Spinal cord (tissue), 10 donors: Measurements from ENCODE around the gene TRIM40. TPM values are rescaled to one million over a fixed set of nuclear protein-coding genes. Genes with fewer than 3 reads are reported as not detected.

Experiments used
- DNase-seq, 6 donors: peaks; one replicate each; pipeline versions ENCODE4 v3.0.0 to v3.0.0-alpha.2; 2013 to 2015; ENCODE audit warnings: low spot score in 6 of 6, low read depth in 4 of 6
- H3K27ac ChIP-seq: one replicate; pipeline ENCODE4 v1.5.1; 2013; ENCODE audit warnings: low read depth, low read length, control low read depth
- H3K27me3 ChIP-seq: one replicate; pipeline ENCODE4 v1.6.1; 2013; ENCODE audit warnings: low read length; ENCODE audit not compliant: control insufficient read depth, insufficient read depth
- H3K36me3 ChIP-seq: one replicate; pipeline ENCODE4 v1.6.1; 2013; ENCODE audit warnings: low read length; ENCODE audit not compliant: control insufficient read depth, insufficient read depth
- H3K4me1 ChIP-seq: one replicate; pipeline ENCODE4 v1.6.1; 2013; ENCODE audit warnings: low read length; ENCODE audit not compliant: control insufficient read depth, insufficient read depth
- H3K4me3 ChIP-seq: one replicate; pipeline ENCODE4 v1.5.1; 2013; ENCODE audit warnings: low read depth, low read length, control low read depth
- H3K9me3 ChIP-seq: one replicate; pipeline ENCODE4 v1.6.1; 2013; ENCODE audit warnings: low read length; ENCODE audit not compliant: control insufficient read depth, insufficient read depth
- WGBS: methylation state at CpG from one replicate; pipeline ENCODE4 v1.1.5; 2013; ENCODE audit warnings: missing lambda C conversion rate; ENCODE audit not compliant: insufficient coverage; 5-methylcytosine and 5-hydroxymethylcytosine counted together
- polyA plus RNA-seq, 2 donors: library from polyadenylated mRNA; unstranded; fragments of 120-200 nt; gene quantifications; one replicate each; pipeline ENCODE4 v1.2.1, GENCODE V29; 2013; ENCODE audit not compliant: insufficient read length in 2 of 2
- total RNA-seq, 2 donors: library from RNA; depleted of rRNA in 1 of 2; stranded (reverse); fragments of 120-200 nt in 1 of 2; fragments of >200 nt in 1 of 2; gene quantifications; one replicate each; pipeline versions ENCODE4 v1.2.3 to v1.2.4, GENCODE V29; 2013 to 2014
- donor health status: healthy.

TRIM40 gene
- total and polyA plus RNA-seq, 4 donors: 0.17 to 0.19 TPM; not detected in 2

GRCh38 chr6:30145818-30146217 is 9.9 kb downstream of the TRIM40 start:
- peaks cover 2% of the 10 kb centered on the region for H3K27me3 ChIP-seq
- DNase-seq: no peak
- no peak overlapping the region for H3K27ac ChIP-seq
- no peak overlapping the region for H3K4me3 ChIP-seq
- H3K36me3 ChIP-seq: no peaks in the 10 kb centered on the region
- no peaks in the 10 kb centered on the region for H3K9me3 ChIP-seq
- no peaks in the 10 kb centered on the region for H3K4me1 ChIP-seq
- WGBS: 34% methylated on average over 7 of the region's 7 CpGs

- 72% methylated on average over 3 of the region's 3 CpGs for WGBS
These were observed 11.2 kb downstream of the TRIM40 start for GRCh38 chr6:30147096-30147495.

GRCh38 chr6:30149234-30149633 is 13.3 kb downstream of the TRIM40 start:
- no peak for DNase-seq
- no peak overlapping the region for H3K4me3 ChIP-seq
- no peaks in the 10 kb centered on the region for H3K36me3 ChIP-seq
- peaks cover 8% of the 10 kb centered on the region for H3K27me3 ChIP-seq
- H3K4me1 ChIP-seq: no peaks in the 10 kb centered on the region
- H3K27ac ChIP-seq: no peak overlapping the region
- no peaks in the 10 kb centered on the region for H3K9me3 ChIP-seq
- no CpG with 5 or more reads among the region's 3 CpGs for WGBS

More at GRCh38 chr6:30147096-30147495, 11.2 kb downstream of the TRIM40 start:
- Histone ChIP-seq H3K27ac (no peak overlapping the region), H3K27me3 (no peaks in the 10 kb centered on the region), H3K9me3 (no peaks in the 10 kb centered on the region), H3K4me3 (no peak overlapping the region), H3K36me3 (no peaks in the 10 kb centered on the region), H3K4me1 (no peaks in the 10 kb centered on the region)
- no peak for DNase-seq

GRCh38 chr6:30149858-30150550 is 14.1 kb downstream of the TRIM40 start:
- Histone ChIP-seq H3K27ac (no peak overlapping the region), H3K27me3 (peaks cover 8% of the 10 kb centered on the region)
- WGBS: 71% methylated on average over 4 of the region's 7 CpGs

GRCh38 chr6:30150671-30151395 is 14.9 kb downstream of the TRIM40 start:
- H3K27me3 ChIP-seq: peaks cover 10% of the 10 kb centered on the region
- DNase-seq: no peak
- H3K9me3 ChIP-seq: no peaks in the 10 kb centered on the region
- no peak overlapping the region for H3K4me3 ChIP-seq
- no peaks in the 10 kb centered on the region for H3K4me1 ChIP-seq
- H3K36me3 ChIP-seq: no peaks in the 10 kb centered on the region
- H3K27ac ChIP-seq: no peak overlapping the region
- 85% methylated on average over 8 of the region's 10 CpGs for WGBS

More at GRCh38 chr6:30149858-30150550, 14.1 kb downstream of the TRIM40 start:
- no peak for DNase-seq
- Histone ChIP-seq H3K36me3 (no peaks in the 10 kb centered on the region), H3K4me3 (no peak overlapping the region), H3K4me1 (no peaks in the 10 kb centered on the region), H3K9me3 (no peaks in the 10 kb centered on the region)

- H3K4me3 ChIP-seq: no peak overlapping the region
- no peaks in the 10 kb centered on the region for H3K9me3 ChIP-seq
- H3K36me3 ChIP-seq: no peaks in the 10 kb centered on the region
- 50% methylated on average over 1 of the region's 3 CpGs for WGBS
- H3K27ac ChIP-seq: no peak overlapping the region
- peaks cover 12% of the 10 kb centered on the region for H3K27me3 ChIP-seq
- no peak for DNase-seq
- no peaks in the 10 kb centered on the region for H3K4me1 ChIP-seq
These were observed 15.6 kb downstream of the TRIM40 start for GRCh38 chr6:30151580-30151979.

GRCh38 chr6:30152016-30152673 is 16.2 kb downstream of the TRIM40 start:
- peaks cover 12% of the 10 kb centered on the region for H3K27me3 ChIP-seq
- no peak overlapping the region for H3K4me3 ChIP-seq
- no peaks in the 10 kb centered on the region for H3K36me3 ChIP-seq

GRCh38 chr6:30152910-30153610 is 17.1 kb downstream of the TRIM40 start:
- Histone ChIP-seq H3K27me3 (peaks cover 12% of the 10 kb centered on the region), H3K4me3 (no peak overlapping the region), H3K27ac (no peak overlapping the region), H3K9me3 (no peaks in the 10 kb centered on the region), H3K36me3 (no peaks in the 10 kb centered on the region), H3K4me1 (no peaks in the 10 kb centered on the region)
- WGBS: no CpG with 5 or more reads among the region's 3 CpGs
- no peak for DNase-seq

More at GRCh38 chr6:30152016-30152673, 16.2 kb downstream of the TRIM40 start:
- 100% methylated on average over 2 of the region's 4 CpGs for WGBS
- DNase-seq: no peak
- Histone ChIP-seq H3K27ac (no peak overlapping the region), H3K4me1 (no peaks in the 10 kb centered on the region), H3K9me3 (no peaks in the 10 kb centered on the region)

- Histone ChIP-seq H3K4me1 (no peaks in the 10 kb centered on the region), H3K9me3 (no peaks in the 10 kb centered on the region), H3K4me3 (no peak overlapping the region), H3K27ac (no peak overlapping the region), H3K36me3 (no peaks in the 10 kb centered on the region), H3K27me3 (peaks cover 12% of the 10 kb centered on the region)
- no peak for DNase-seq
- WGBS: 83% methylated on average over 13 of the region's 17 CpGs
These were observed 18.1 kb downstream of the TRIM40 start for GRCh38 chr6:30154061-30154460.
